A549 (cell line): ENCODE results near the gene SART3. TPM values are rescaled to one million over a fixed set of nuclear protein-coding genes. Genes with fewer than 3 reads are reported as not detected.

Source experiments
- ATAC-seq, 2 experiments: fragments of 200-7000 bp in 1 of 2; fragments of >200 bp in 1 of 2; cut with Nextera tagmentation in 1 of 2; cut with Tn5 transposase in 1 of 2; 3 replicates each; pipeline versions ENCODE4 v1.8.0 to v1.9.1; 2018 to 2020; ENCODE audit warnings: mild to moderate bottlenecking in 1 of 2, moderate library complexity in 1 of 2
- CTCF ChIA-PET: fragments of 300-600 bp; sonication (Branson Sonifier 250); formaldehyde crosslinking; extraction: SDS; loops from one replicate; lab custom pipeline; 2021; ENCODE audit warnings: antibody characterized with exemption, inconsistent platforms; lab: Yijun Ruan, JAX
- POLR2A ChIA-PET: fragments of 350-600 bp; formaldehyde crosslinking; extraction: SDS; loops from one replicate; lab custom pipeline; 2021; ENCODE audit warnings: antibody characterized with exemption, inconsistent platforms; lab: Yijun Ruan, JAX
- DNase-seq, 2 experiments: peaks; one replicate each; pipeline versions ENCODE4 v3.0.0 to v3.0.0-alpha.2; 2011 to 2016; ENCODE audit warnings: low read depth in 1 of 2, low spot score in 1 of 2
- FAIRE-seq: peaks from 2 replicates; lab custom pipeline; 2011; peaks lifted over from hg19 to GRCh38; lab: Jason Lieb, UNC
- H3K27ac ChIP-seq, 2 experiments: fragments of >200 bp; sonication (Bioruptor Twin); formaldehyde crosslinking; 3 replicates each; pipeline ENCODE4 v1.5.1; 2016 to 2017
- H3K4me1 ChIP-seq: fragments of >200 bp; sonication (Bioruptor Twin); formaldehyde crosslinking; 3 replicates; pipeline ENCODE4 v1.6.1; 2016
- H3K4me2 ChIP-seq: fragments of >200 bp; sonication (Bioruptor Twin); formaldehyde crosslinking; 3 replicates; pipeline ENCODE4 v1.6.1; 2016
- H3K4me3 ChIP-seq: fragments of >200 bp; sonication (Bioruptor Twin); formaldehyde crosslinking; 3 replicates; pipeline ENCODE4 v1.5.1; 2016
- H3K9me3 ChIP-seq: fragments of >200 bp; sonication (Bioruptor Twin); formaldehyde crosslinking; 3 replicates; pipeline ENCODE4 v1.6.1; 2016
- BHLHE40 ChIP-seq: IDR thresholded peaks from 2 replicates; pipeline ENCODE4 v1.6.1; 2012; ENCODE audit warnings: low read depth, low read length, inconsistent platforms
- CBX8 ChIP-seq: fragments of 200-600 bp; sonication (generic); IDR thresholded peaks from 2 replicates; pipeline ENCODE4 v1.6.1; 2016
- EP300 ChIP-seq, 2 experiments: fragments of >200 bp; sonication (Bioruptor Twin); formaldehyde crosslinking; IDR thresholded peaks; 2 replicates in 1 of 2; 3 replicates in 1 of 2; pipeline ENCODE4 v1.6.1; 2016 to 2017
- FOSB ChIP-seq: fragments of 250-450 bp; sonication (Bioruptor Pico); IDR thresholded peaks from 2 replicates; pipeline ENCODE4 v1.5.0; 2020; ENCODE audit warnings: mild to moderate bottlenecking, moderate library complexity
- HOXA7 ChIP-seq: fragments of 250-450 bp; sonication (Bioruptor Pico); IDR thresholded peaks from 2 replicates; pipeline ENCODE4 v1.5.0; 2020; ENCODE audit warnings: mild to moderate bottlenecking, moderate library complexity
- HOXB13 ChIP-seq: fragments of 250-450 bp; sonication (Bioruptor Pico); IDR thresholded peaks from 2 replicates; pipeline ENCODE4 v1.5.0; 2020; ENCODE audit warnings: low read depth, mild to moderate bottlenecking, moderate library complexity
- HOXB5 ChIP-seq: fragments of 250-450 bp; sonication (Bioruptor Pico); IDR thresholded peaks from 2 replicates; pipeline ENCODE4 v1.5.0; 2020; ENCODE audit warnings: mild to moderate bottlenecking, moderate library complexity
- JUNB ChIP-seq: fragments of >200 bp; sonication (Bioruptor Twin); formaldehyde crosslinking; IDR thresholded peaks from 2 replicates; pipeline ENCODE4 v1.6.1; 2016
- KDM1A ChIP-seq: fragments of 200-600 bp; sonication (generic); IDR thresholded peaks from 2 replicates; pipeline ENCODE4 v1.6.1; 2016; ENCODE audit warnings: low read depth, mild to moderate bottlenecking
- MAZ ChIP-seq: fragments of 150-350 bp; IDR thresholded peaks from 2 replicates; pipeline ENCODE4 v1.6.1; 2014; ENCODE audit warnings: antibody characterized with exemption, low read depth, low read length, borderline replicate concordance
- NFE2L2 ChIP-seq: fragments of 150-350 bp; conservative IDR thresholded peaks from 2 replicates; pipeline ENCODE4 v1.6.1; 2014; ENCODE audit warnings: low read length
- PBX3 ChIP-seq: IDR thresholded peaks from 2 replicates; pipeline ENCODE4 v1.6.1; 2012
- POLR2A ChIP-seq: IDR thresholded peaks from 2 replicates; pipeline ENCODE4 v1.6.1; 2012; ENCODE audit warnings: mild to moderate bottlenecking, low read length
- RAD21 ChIP-seq, 2 experiments: fragments of >200 bp in 1 of 2; sonication (Bioruptor Twin) in 1 of 2; formaldehyde crosslinking in 1 of 2; IDR thresholded peaks in 1 of 2; conservative IDR thresholded peaks in 1 of 2; 2 replicates in 1 of 2; 3 replicates in 1 of 2; pipeline ENCODE4 v1.6.1; 2012 to 2018; ENCODE audit warnings: inconsistent platforms in 1 of 2
- RNF2 ChIP-seq: fragments of 200-600 bp; sonication (generic); IDR thresholded peaks from 2 replicates; pipeline ENCODE4 v1.6.1; 2016; ENCODE audit warnings: low read depth, mild to moderate bottlenecking, antibody characterized with exemption, moderate library complexity, borderline replicate concordance
- TFCP2L1 ChIP-seq: fragments of 250-450 bp; sonication (Bioruptor Pico); IDR thresholded peaks from 2 replicates; pipeline ENCODE4 v1.5.0; 2021; ENCODE audit warnings: mild to moderate bottlenecking
- TP53 ChIP-seq: fragments of 250-450 bp; sonication (Bioruptor Pico); IDR thresholded peaks from 2 replicates; pipeline ENCODE4 v1.5.0; 2021; ENCODE audit warnings: mild to moderate bottlenecking, moderate library complexity
- ZFP36 ChIP-seq: fragments of 450-650 bp; IDR thresholded peaks from 2 replicates; pipeline ENCODE4 v1.6.1; 2014; ENCODE audit warnings: borderline replicate concordance; ENCODE audit not compliant: partially characterized antibody
- ZSCAN20 ChIP-seq: fragments of 250-450 bp; sonication (Bioruptor Pico); IDR thresholded peaks from 2 replicates; pipeline ENCODE4 v1.8.0; 2022; ENCODE audit warnings: mild to moderate bottlenecking, moderate library complexity
- whole genome bisulfite sequencing: methylation state at CpG from one replicate; pipeline ENCODE4 v1.1.6; 2017; ENCODE audit errors: missing lambda C conversion rate; 5-methylcytosine and 5-hydroxymethylcytosine counted together
- polyA plus RNA-seq, 4 experiments: library from polyadenylated mRNA; depleted of rRNA in 3 of 4; stranded (reverse); fragments of >200 nt; fragmentation: RNase III in 1 of 4; extraction: RNeasy Plus Mini Kit Qiagen cat#74134 plus additional on column Dnase treatment in 1 of 4; gene quantifications; 2 replicates in 3 of 4; 3 replicates in 1 of 4; pipeline ENCODE4 v1.2.3, GENCODE V29; 2011 to 2017
- TF ChIP-seq, protein P1 (sequence below): fragments of 450-650 bp; IDR thresholded peaks from 2 replicates; pipeline ENCODE4 v1.6.1; 2014; ENCODE audit warnings: antibody characterized with exemption
- TF ChIP-seq, protein P2 (sequence below): fragments of >200 bp; sonication (Bioruptor Twin); formaldehyde crosslinking; IDR thresholded peaks from 2 replicates; pipeline ENCODE4 v1.6.1; 2016
- TF ChIP-seq, protein P3 (sequence below): fragments of 200-600 bp; sonication (generic); IDR thresholded peaks from 2 replicates; pipeline ENCODE4 v1.6.1; 2016; ENCODE audit warnings: antibody characterized with exemption, mild to moderate bottlenecking, moderate library complexity
- TF ChIP-seq, protein P4 (sequence below): IDR thresholded peaks from 2 replicates; pipeline ENCODE4 v1.6.1; 2012; ENCODE audit warnings: low read depth, borderline replicate concordance

SART3 gene
- polyA plus RNA-seq, 2 of the 4 experiments (the other 2 are of a cell fraction), result 52.7 to 77.2 TPM

DNA sequence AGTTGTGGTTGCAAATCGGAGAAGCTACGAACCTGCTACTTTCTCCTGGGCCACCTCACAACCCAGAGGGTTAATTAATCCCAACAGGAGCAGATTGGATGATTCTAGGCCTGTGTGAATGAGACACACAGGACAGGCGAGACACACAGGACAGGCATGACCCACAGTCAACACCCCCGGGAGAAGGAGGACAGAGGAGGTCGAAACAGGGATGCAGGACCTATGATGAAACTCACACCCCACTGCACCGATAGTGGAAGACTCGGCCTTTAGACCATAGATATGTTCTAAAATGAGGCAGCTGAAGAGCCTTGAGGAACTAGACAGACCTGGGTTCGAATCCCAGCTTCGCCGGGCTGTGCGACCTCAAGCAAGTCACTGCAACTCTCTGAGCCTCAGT lies 25.3 kb upstream of the SART3 start:
- Histone ChIP-seq H3K9me3 (no peaks in the 10 kb centered on the region), H3K4me1 (no peaks in the 10 kb centered on the region), H3K27ac (no peak overlapping the region), H3K4me3 (no peak overlapping the region), H3K4me2 (no peak overlapping the region)
- no peak for TF ChIP-seq HOXA7 (CRISPR knock-in tag)
- TF ChIP-seq, protein P1, sequence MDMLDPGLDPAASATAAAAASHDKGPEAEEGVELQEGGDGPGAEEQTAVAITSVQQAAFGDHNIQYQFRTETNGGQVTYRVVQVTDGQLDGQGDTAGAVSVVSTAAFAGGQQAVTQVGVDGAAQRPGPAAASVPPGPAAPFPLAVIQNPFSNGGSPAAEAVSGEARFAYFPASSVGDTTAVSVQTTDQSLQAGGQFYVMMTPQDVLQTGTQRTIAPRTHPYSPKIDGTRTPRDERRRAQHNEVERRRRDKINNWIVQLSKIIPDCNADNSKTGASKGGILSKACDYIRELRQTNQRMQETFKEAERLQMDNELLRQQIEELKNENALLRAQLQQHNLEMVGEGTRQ, result no peak
- no peak for TF ChIP-seq PBX3
- TF ChIP-seq MAZ, result no peak
- no peak for TF ChIP-seq JUNB
- TF ChIP-seq BHLHE40, result no peak
- TF ChIP-seq EP300 (IDR thresholded peaks at IDR 0.05), result no peak
- no peak for TF ChIP-seq RNF2
- no peak for TF ChIP-seq TP53 (CRISPR knock-in tag)
- TF ChIP-seq HOXB5 (CRISPR knock-in tag), result no peak
- TF ChIP-seq POLR2A, result no peak
- no peak for TF ChIP-seq HOXB13 (CRISPR knock-in tag)
- no peak for TF ChIP-seq ZSCAN20 (CRISPR knock-in tag)
- no peak for TF ChIP-seq TFCP2L1
- TF ChIP-seq RAD21 (conservative IDR thresholded peaks at IDR 0.05 in 1 of 2, IDR thresholded peaks at IDR 0.05 in 1 of 2), result no peak
- no peak for TF ChIP-seq KDM1A
- TF ChIP-seq FOSB, result no peak
- TF ChIP-seq, protein P2, sequence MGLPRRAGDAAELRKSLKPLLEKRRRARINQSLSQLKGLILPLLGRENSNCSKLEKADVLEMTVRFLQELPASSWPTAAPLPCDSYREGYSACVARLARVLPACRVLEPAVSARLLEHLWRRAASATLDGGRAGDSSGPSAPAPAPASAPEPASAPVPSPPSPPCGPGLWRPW, result no peak
- TF ChIP-seq ZFP36, result no peak
- 74% methylated on average over 11 of the region's 11 CpGs for WGBS
- ChIA-PET CTCF (interaction anchor here (0.8 to 4.8 kb wide), 3 partner anchors 22 to 37 kb away, joined by 3 to 24 read pairs (median 6); no protein-coding TSS in a partner anchor), POLR2A (no interaction called here)
- ATAC-seq (no peak), FAIRE-seq (no peak), DNase-seq (no peak)

GRCh38 chr12:108585864-108586263 lies 24.9 kb upstream of the SART3 start:
- ChIA-PET POLR2A (no interaction called here), CTCF (interaction anchor here (0.8 to 4.8 kb wide), 3 partner anchors 22 to 38 kb away, joined by 3 to 24 read pairs (median 6); no protein-coding TSS in a partner anchor)
- DNase-seq (no peak), FAIRE-seq (no peak), ATAC-seq (no peak)
- H3K4me2 ChIP-seq, result no peak overlapping the region
- TF ChIP-seq, protein P3, sequence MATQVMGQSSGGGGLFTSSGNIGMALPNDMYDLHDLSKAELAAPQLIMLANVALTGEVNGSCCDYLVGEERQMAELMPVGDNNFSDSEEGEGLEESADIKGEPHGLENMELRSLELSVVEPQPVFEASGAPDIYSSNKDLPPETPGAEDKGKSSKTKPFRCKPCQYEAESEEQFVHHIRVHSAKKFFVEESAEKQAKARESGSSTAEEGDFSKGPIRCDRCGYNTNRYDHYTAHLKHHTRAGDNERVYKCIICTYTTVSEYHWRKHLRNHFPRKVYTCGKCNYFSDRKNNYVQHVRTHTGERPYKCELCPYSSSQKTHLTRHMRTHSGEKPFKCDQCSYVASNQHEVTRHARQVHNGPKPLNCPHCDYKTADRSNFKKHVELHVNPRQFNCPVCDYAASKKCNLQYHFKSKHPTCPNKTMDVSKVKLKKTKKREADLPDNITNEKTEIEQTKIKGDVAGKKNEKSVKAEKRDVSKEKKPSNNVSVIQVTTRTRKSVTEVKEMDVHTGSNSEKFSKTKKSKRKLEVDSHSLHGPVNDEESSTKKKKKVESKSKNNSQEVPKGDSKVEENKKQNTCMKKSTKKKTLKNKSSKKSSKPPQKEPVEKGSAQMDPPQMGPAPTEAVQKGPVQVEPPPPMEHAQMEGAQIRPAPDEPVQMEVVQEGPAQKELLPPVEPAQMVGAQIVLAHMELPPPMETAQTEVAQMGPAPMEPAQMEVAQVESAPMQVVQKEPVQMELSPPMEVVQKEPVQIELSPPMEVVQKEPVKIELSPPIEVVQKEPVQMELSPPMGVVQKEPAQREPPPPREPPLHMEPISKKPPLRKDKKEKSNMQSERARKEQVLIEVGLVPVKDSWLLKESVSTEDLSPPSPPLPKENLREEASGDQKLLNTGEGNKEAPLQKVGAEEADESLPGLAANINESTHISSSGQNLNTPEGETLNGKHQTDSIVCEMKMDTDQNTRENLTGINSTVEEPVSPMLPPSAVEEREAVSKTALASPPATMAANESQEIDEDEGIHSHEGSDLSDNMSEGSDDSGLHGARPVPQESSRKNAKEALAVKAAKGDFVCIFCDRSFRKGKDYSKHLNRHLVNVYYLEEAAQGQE, result no peak
- TF ChIP-seq, protein P4, sequence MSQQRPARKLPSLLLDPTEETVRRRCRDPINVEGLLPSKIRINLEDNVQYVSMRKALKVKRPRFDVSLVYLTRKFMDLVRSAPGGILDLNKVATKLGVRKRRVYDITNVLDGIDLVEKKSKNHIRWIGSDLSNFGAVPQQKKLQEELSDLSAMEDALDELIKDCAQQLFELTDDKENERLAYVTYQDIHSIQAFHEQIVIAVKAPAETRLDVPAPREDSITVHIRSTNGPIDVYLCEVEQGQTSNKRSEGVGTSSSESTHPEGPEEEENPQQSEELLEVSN, result no peak
- TF ChIP-seq NFE2L2 (no peak), CBX8 (no peak)
- H3K9me3 ChIP-seq, result no peaks in the 10 kb centered on the region
- WGBS, result 49% methylated on average over 4 of the region's 4 CpGs
- H3K27ac ChIP-seq, result no peak overlapping the region
- no peaks in the 10 kb centered on the region for H3K4me1 ChIP-seq
- H3K4me3 ChIP-seq, result no peak overlapping the region
